Mucosa of stomach (tissue), 1 donor: Measurements from ENCODE around the gene EPM2A.
"Not testable (repeated sequence)": the region's sequence is repeated elsewhere in the genome, so short reads cannot be mapped to it uniquely, and the experiment has no call there.

ENCODE experiments used
- H3K27me3 ChIP-seq: one replicate; pipeline ENCODE4 v1.7.0; 2013; ENCODE audit warnings: mild to moderate bottlenecking, low read length; ENCODE audit not compliant: control insufficient read depth, insufficient read depth
- H3K36me3 ChIP-seq: one replicate; pipeline ENCODE4 v1.7.0; 2013; ENCODE audit warnings: low read length; ENCODE audit not compliant: control insufficient read depth, insufficient read depth
- H3K4me1 ChIP-seq: one replicate; pipeline ENCODE4 v1.7.0; 2013; ENCODE audit warnings: mild to moderate bottlenecking, low read length; ENCODE audit not compliant: control insufficient read depth, insufficient read depth
- H3K4me3 ChIP-seq: one replicate; pipeline ENCODE4 v1.7.0; 2013; ENCODE audit warnings: low read length
- H3K9ac ChIP-seq: one replicate; pipeline ENCODE4 v1.7.0; 2013; ENCODE audit warnings: mild to moderate bottlenecking, low read length, moderate library complexity
- H3K9me3 ChIP-seq: one replicate; pipeline ENCODE4 v1.7.0; 2013; ENCODE audit warnings: mild to moderate bottlenecking, low read length, moderate library complexity; ENCODE audit not compliant: control insufficient read depth
- donor health status: Pancreatic carcinoma.

EPM2A gene

DNA sequence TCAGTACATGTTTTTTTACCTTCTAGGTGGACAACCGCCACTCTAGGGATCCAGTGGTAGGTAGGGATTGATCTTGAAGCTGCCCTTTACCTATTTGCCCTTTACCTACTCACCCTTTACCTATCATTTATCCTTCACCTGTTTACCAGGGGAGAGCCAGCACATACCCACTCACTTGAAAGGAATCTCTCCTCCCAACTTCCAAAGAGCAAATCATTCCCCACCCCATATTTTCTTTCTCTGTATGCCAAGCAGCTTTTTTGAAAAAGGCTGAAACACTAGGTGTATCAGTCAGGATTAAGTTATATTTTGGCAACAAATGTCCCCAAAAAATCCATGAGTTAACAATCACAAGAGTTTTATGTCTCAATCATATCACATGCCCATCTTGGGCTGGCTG is 10.5 kb upstream of the EPM2A start:
- Histone ChIP-seq H3K36me3 (no peaks in the 10 kb centered on the region), H3K4me1 (no peaks in the 10 kb centered on the region), H3K9me3 (no peaks in the 10 kb centered on the region), H3K27me3 (no peaks in the 10 kb centered on the region), H3K4me3 (no peak overlapping the region), H3K9ac (no peak overlapping the region)

DNA sequence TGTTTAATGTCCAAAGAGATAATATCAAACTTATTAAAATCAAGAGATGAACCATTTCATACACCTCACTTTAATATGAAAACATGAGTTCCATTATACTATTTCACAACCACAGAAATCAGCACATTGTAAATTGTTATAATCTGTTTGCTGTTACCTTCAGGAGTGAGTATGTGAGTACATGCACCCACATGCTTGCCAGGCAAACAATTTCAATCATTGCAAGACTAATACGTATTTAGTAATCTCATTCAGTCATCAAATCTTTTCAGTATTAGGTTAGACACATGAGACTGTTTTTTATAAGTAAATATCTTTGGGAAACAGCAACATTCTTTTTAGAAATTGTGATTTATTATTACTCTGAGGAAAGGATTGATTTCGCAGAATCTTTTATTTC is 9.3 kb upstream of the EPM2A start:
- Histone ChIP-seq H3K36me3 (no peaks in the 10 kb centered on the region), H3K4me3 (no peak overlapping the region), H3K9me3 (no peaks in the 10 kb centered on the region), H3K9ac (no peak overlapping the region), H3K27me3 (no peaks in the 10 kb centered on the region), H3K4me1 (no peaks in the 10 kb centered on the region)

DNA sequence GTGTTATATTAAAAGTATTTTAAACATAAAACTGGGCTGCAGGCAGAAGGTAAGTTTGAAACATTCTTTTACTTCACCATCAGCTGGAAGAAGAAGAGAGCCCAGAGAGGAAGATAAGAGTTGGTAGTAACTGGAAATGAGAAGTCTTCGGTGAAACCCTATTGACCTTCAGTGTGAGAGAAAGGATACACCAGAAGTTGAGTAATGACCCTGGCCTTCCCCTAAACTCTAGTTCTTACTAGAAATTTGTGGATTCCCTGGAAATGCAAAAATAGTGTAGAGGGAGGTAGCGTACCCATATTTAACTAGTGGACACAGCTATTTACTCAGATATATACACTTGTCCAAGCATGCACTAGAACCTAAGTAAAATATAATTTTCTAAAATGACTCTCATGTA is 8.0 kb upstream of the EPM2A start:
- H3K36me3 ChIP-seq = no peaks in the 10 kb centered on the region
- H3K9me3 ChIP-seq = no peaks in the 10 kb centered on the region
- H3K4me1 ChIP-seq = no peaks in the 10 kb centered on the region
- no peak overlapping the region for H3K9ac ChIP-seq
- H3K27me3 ChIP-seq = no peaks in the 10 kb centered on the region
- no peak overlapping the region for H3K4me3 ChIP-seq

DNA sequence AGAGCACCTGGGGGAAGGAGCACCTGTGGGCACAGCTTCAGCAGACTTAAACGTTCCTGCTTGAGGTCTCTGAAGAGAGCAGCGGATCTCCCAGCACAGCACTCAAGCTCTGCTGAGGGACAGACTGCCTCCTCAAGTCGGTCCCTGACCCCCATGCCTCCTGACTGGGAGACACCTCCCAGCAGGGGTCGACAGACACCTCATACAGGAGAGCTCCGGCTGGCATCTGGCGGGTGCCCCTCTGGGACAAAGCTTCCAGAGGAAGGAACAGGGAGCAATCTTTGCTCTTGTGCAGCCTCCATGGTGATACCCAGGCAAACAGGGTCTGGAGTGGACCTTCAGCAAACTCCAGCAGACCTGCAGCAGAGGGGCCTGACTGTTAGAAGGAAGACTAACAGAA is 7.2 kb upstream of the EPM2A start:
- not testable (repeated sequence) for H3K9ac ChIP-seq, H3K4me3 ChIP-seq, H3K4me1 ChIP-seq, H3K9me3 ChIP-seq, H3K36me3 ChIP-seq, H3K27me3 ChIP-seq

DNA sequence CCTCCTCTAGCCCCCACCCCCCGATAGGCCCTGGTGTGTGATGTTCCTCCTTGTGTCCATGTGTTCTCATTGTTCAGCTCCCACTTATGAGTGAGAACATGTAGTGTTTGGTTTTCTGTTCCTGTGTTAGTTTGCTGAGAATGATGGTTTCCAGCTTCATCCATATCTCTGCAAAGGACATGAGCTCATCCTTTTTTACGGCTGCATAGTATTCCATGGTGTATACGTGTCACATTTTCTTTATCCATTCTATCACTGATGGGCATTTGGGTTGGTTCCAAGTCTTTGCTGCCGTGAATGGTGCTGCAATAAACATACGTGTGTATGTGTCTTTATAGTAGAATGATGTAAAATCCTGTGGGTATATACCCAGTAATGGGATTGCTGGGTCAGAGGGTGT is 4.4 kb upstream of the EPM2A start:
- H3K9me3 ChIP-seq, H3K4me3 ChIP-seq, H3K36me3 ChIP-seq: not testable (repeated sequence)

DNA sequence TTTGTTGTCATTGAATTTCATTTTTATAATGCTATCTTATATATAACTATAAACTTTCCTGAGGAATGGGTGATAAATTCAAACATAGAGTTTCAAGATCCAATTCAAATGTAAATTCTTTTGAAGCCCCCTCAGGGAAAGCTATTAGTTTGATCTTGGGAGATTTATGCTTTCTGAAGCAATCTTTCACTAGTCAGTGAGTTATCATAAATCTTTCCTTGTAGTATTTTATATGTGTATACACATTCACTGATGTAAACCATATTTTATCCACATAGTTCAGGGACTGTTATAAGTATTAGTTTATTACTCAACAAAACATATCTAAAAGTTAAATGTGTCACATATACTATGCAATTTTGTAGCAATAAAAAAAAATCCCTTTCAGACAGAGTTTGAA is 2.9 kb upstream of the EPM2A start:
- H3K4me3 ChIP-seq = no peak overlapping the region
- H3K36me3 ChIP-seq = no peaks in the 10 kb centered on the region
- H3K9me3 ChIP-seq = no peaks in the 10 kb centered on the region
- H3K27me3 ChIP-seq = no peaks in the 10 kb centered on the region
- no peak overlapping the region for H3K9ac ChIP-seq
- H3K4me1 ChIP-seq = peaks cover 9% of the 10 kb centered on the region

More for the DNA sequence above, 4.4 kb upstream of the EPM2A start:
- not testable (repeated sequence) for H3K9ac ChIP-seq, H3K27me3 ChIP-seq, H3K4me1 ChIP-seq

DNA sequence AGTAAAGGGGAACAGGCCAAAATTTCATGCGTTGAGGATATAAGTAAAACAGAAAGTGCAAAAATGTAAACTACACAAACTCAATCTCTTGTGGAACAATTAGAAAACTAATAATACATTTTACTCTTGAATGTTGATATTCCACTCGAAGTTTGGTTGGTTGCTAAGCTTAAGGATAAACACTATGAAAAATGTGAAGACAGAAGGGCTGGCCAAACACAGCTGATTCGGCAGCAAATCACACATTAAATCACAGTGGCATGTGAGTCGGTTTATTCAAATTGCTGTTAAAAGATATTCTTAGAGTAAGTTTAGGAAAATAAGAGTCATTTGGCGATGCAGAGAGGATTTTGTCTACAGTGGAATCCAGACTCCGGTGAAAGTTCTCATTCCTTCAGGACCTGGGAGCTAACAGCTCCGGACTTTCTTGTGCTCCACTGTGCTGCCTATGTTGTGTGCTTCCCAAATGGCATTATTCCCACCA is 1.4 kb upstream of the EPM2A start:
- no peaks in the 10 kb centered on the region for H3K36me3 ChIP-seq
- no peak overlapping the region for H3K4me3 ChIP-seq
- no peaks in the 10 kb centered on the region for H3K27me3 ChIP-seq
- no peaks in the 10 kb centered on the region for H3K9me3 ChIP-seq
- H3K4me1 ChIP-seq = peaks cover 9% of the 10 kb centered on the region
- peak overlapping the region; percentile 89 for H3K9ac ChIP-seq

DNA sequence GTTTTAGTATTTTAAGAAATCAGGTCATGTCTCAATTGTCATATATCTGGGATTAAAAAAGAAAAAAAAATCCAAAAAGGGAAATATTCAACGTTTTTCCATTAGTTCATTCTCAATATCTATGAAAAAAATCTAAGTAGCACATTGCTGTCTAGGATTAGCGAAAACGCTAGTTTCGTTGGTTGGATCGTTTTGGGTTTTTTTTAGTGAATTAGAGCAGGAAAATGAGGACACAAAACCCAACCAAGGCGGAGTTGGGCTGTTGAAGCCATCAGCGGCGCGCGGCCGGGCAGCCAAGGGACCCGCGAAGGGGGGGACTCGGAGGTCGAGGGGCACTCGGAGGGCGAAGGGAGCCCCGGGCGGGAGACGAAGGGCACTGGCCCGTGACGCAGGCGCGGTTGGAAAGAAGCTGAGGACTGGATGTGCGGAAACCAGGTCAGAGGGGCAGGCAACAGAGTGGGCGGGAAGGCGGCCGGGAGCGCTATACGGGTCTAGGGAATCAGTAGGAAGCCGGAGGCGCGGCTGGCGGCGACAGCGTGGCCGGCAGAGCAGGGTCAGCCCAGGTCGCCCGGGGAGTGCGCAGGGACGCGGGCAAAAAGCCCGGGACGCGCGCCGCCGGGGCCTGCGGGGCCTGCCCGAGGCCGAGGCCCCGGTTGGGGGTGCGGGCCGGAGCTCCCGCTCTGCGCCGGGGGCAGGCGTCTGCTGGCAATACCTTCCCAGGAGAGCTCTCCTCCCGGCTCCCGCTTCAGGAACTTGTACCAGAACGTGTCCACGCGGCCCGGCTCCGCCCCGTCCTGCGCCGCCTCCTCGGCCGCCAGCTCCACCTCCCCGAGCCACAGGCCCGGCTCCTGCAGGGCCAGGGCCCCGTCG is 599 bp downstream of the EPM2A start:
- Histone ChIP-seq H3K9me3 (no peaks in the 10 kb centered on the region), H3K4me1 (peaks cover 9% of the 10 kb centered on the region), H3K36me3 (no peaks in the 10 kb centered on the region), H3K9ac (peak overlapping the region; percentile 89), H3K4me3 (peak overlapping the region; percentile 48), H3K27me3 (no peaks in the 10 kb centered on the region)

DNA sequence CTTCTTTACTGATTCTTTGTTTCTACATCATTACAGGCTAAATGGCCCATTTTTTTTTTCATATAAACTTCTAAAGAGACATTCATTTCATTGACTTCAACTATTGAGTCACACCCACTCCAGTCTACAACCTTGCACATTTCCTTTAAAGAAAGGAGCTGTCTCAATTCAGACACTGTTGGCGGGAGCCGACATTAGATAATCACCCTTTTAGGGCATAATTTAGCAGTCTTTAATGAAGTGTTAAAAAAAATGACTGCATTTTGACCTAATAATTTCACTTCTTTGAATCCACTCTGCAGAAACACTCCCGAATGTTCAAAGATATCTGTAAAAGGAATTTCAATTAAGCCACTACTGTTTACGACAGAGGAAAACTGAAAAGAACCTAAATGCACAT is 1.5 kb downstream of the EPM2A start:
- Histone ChIP-seq H3K9ac (no peak overlapping the region), H3K27me3 (no peaks in the 10 kb centered on the region)

DNA sequence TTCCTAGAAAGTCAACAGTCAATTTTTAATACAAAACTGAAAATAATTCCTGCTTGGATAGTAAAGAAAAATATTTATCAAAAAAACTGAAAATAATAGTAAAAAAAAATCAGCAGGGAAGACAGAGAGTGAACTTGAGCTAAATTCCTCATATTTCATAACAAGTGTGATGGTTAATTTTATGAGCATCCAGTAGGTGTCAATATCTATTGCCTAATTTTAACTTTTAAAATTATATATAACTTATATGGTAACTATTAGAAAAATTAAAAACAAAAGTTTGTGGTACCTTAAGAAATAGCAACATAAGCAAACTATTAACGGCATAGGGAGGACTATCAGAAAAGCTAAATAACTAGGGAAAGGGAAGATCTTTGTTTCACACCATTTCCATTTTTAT is 2.1 kb downstream of the EPM2A start:
- Histone ChIP-seq H3K4me3 (no peak overlapping the region), H3K9me3 (no peaks in the 10 kb centered on the region), H3K9ac (no peak overlapping the region), H3K27me3 (no peaks in the 10 kb centered on the region), H3K4me1 (peaks cover 9% of the 10 kb centered on the region), H3K36me3 (no peaks in the 10 kb centered on the region)

More for the DNA sequence above, 1.5 kb downstream of the EPM2A start:
- Histone ChIP-seq H3K36me3 (no peaks in the 10 kb centered on the region), H3K4me1 (peaks cover 9% of the 10 kb centered on the region), H3K4me3 (no peak overlapping the region), H3K9me3 (no peaks in the 10 kb centered on the region)

DNA sequence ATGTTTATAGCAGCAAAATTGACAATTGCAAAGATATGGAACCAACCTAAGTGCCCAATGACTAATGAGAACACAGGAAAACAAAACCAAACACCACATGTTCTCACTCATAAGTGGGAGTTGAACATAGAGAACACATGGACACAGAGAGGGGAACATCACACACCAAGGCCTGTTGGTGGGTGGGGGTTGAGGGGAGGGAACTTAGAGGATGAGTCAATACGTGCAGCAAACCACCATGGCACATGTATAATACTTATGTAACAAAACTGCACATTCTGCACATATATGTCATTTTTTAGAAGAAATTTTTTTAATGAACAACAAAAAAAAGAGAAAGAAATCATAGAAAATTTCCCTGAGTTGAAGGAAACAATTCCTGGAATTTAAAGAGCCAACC is 3.9 kb downstream of the EPM2A start:
- Histone ChIP-seq H3K4me1 (peaks cover 9% of the 10 kb centered on the region), H3K36me3 (no peaks in the 10 kb centered on the region), H3K27me3 (no peaks in the 10 kb centered on the region), H3K4me3 (no peak overlapping the region), H3K9ac (no peak overlapping the region), H3K9me3 (no peaks in the 10 kb centered on the region)

DNA sequence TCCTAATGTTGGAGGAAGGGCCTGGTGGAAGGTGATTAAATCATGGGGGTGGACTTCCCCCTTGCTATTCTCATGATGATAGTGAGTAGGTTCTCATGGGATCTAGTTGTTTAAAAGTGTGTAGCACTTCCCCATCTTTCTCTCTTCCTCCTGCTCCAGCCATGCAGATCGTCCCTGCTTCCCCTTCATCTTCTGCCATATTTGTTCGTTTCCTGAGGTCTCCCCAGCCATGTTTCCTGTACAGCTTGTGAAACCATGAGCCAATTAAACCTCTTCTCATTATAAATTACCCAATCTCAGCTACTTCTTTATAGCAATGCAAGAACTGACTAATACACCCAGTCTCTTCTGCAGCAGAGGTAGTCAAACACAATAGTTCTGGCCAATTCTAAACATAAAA is 5.4 kb downstream of the EPM2A start:
- Histone ChIP-seq H3K36me3 (no peaks in the 10 kb centered on the region), H3K27me3 (no peaks in the 10 kb centered on the region), H3K4me3 (no peak overlapping the region), H3K9me3 (no peaks in the 10 kb centered on the region), H3K4me1 (no peaks in the 10 kb centered on the region), H3K9ac (no peak overlapping the region)
